HEK293 (cell line): ENCODE measurements around the gene CCDC120.

Experiments
- CTCF ChIA-PET: fragments of 350-600 bp; formaldehyde crosslinking; extraction: SDS; loops from one replicate; lab custom pipeline; 2021; ENCODE audit warnings: antibody characterized with exemption; lab: Yijun Ruan, JAX
- POLR2A ChIA-PET: fragments of 300-600 bp; formaldehyde crosslinking; extraction: SDS; loops from one replicate; lab custom pipeline; 2020; ENCODE audit warnings: antibody characterized with exemption, inconsistent platforms; lab: Yijun Ruan, JAX
- H3K27ac ChIP-seq: fragments of 200-500 bp; sonication (Bioruptor generic); 2 replicates; pipeline ENCODE4 v1.5.1; 2014; ENCODE audit warnings: low read depth, low read length, control low read depth, inconsistent platforms; ENCODE audit errors: extremely low read depth
- H3K36me3 ChIP-seq, 2 experiments: fragments of 200-500 bp in 1 of 2; sonication (Bioruptor generic) in 1 of 2; 1 replicate in 1 of 2; 2 replicates in 1 of 2; pipeline ENCODE4 v1.5.1; 2014 to 2017; ENCODE audit warnings: inconsistent platforms in 2 of 2, low read length in 2 of 2; ENCODE audit not compliant: control insufficient read depth in 2 of 2, insufficient read depth in 1 of 2
- H3K4me1 ChIP-seq: fragments of 200-500 bp; sonication (Bioruptor generic); 2 replicates; pipeline ENCODE4 v1.5.1; 2014; ENCODE audit warnings: mild to moderate bottlenecking, low read length, inconsistent platforms; ENCODE audit not compliant: control insufficient read depth, insufficient read depth
- H3K4me3 ChIP-seq: 2 replicates; pipeline ENCODE4 v1.5.1; 2011; ENCODE audit warnings: low read depth, mild to moderate bottlenecking, control low read depth, low read length, moderate library complexity
- H3K9me3 ChIP-seq: fragments of 200-500 bp; sonication (Bioruptor generic); 2 replicates; pipeline ENCODE4 v1.5.1; 2014; ENCODE audit warnings: low read depth, low read length, inconsistent platforms; ENCODE audit not compliant: control insufficient read depth, insufficient read depth
- AEBP2 ChIP-seq: fragments of 450-650 bp; formaldehyde crosslinking; IDR thresholded peaks from 2 replicates; pipeline ENCODE4 v1.5.1; 2016; ENCODE audit warnings: missing biosample characterization, missing genetic modification characterization, borderline replicate concordance
- GLI4 ChIP-seq: fragments of 450-650 bp; formaldehyde crosslinking; IDR thresholded peaks from 2 replicates; pipeline ENCODE4 v1.5.1; 2016; ENCODE audit warnings: missing biosample characterization, missing genetic modification characterization
- MYNN ChIP-seq: fragments of 450-650 bp; formaldehyde crosslinking; IDR thresholded peaks from 2 replicates; pipeline ENCODE4 v1.5.1; 2016; ENCODE audit warnings: missing biosample characterization, missing genetic modification characterization, borderline replicate concordance
- PRDM2 ChIP-seq: fragments of 450-650 bp; formaldehyde crosslinking; IDR thresholded peaks from 2 replicates; pipeline ENCODE4 v1.5.1; 2016; ENCODE audit warnings: missing biosample characterization, missing genetic modification characterization, borderline replicate concordance
- ZFHX2 ChIP-seq: fragments of 450-650 bp; formaldehyde crosslinking; conservative IDR thresholded peaks from 2 replicates; pipeline ENCODE4 v1.5.1; 2016; ENCODE audit warnings: missing biosample characterization, missing genetic modification characterization
- ZFP37 ChIP-seq: fragments of 450-650 bp; formaldehyde crosslinking; IDR thresholded peaks from 2 replicates; pipeline ENCODE4 v1.5.1; 2016; ENCODE audit warnings: missing biosample characterization, missing genetic modification characterization
- ZNF148 ChIP-seq: fragments of 450-650 bp; formaldehyde crosslinking; IDR thresholded peaks from 2 replicates; pipeline ENCODE4 v1.5.0; 2017; ENCODE audit warnings: missing biosample characterization, missing genetic modification characterization, borderline replicate concordance
- ZNF184 ChIP-seq: fragments of 450-650 bp; IDR thresholded peaks from 2 replicates; pipeline ENCODE4 v1.5.1; 2018; ENCODE audit warnings: missing biosample characterization, mild to moderate bottlenecking, missing genetic modification characterization
- ZNF26 ChIP-seq: fragments of 450-650 bp; formaldehyde crosslinking; IDR thresholded peaks from 2 replicates; pipeline ENCODE4 v1.5.1; 2016; ENCODE audit warnings: missing biosample characterization, missing genetic modification characterization
- ZNF366 ChIP-seq: fragments of 450-650 bp; formaldehyde crosslinking; conservative IDR thresholded peaks from 2 replicates; pipeline ENCODE4 v1.5.1; 2016; ENCODE audit warnings: missing biosample characterization, missing genetic modification characterization
- ZNF398 ChIP-seq: fragments of 450-650 bp; formaldehyde crosslinking; IDR thresholded peaks from 2 replicates; pipeline ENCODE4 v1.5.1; 2017; ENCODE audit warnings: missing biosample characterization, missing genetic modification characterization
- ZNF530 ChIP-seq: fragments of 450-650 bp; formaldehyde crosslinking; IDR thresholded peaks from 2 replicates; pipeline ENCODE4 v1.5.1; 2016; ENCODE audit warnings: low read depth, missing biosample characterization, missing genetic modification characterization
- ZNF571 ChIP-seq: fragments of 450-650 bp; formaldehyde crosslinking; IDR thresholded peaks from 2 replicates; pipeline ENCODE4 v1.5.0; 2017; ENCODE audit warnings: missing biosample characterization, missing genetic modification characterization

The CCDC120 gene

GRCh38 chrX:49030283-49030682, 28.5 kb upstream of the CCDC120 start:
- peaks cover 0 to 51% of the 10 kb centered on the region in 2 experiments; a peak in 2 of 3 replicates for H3K36me3 ChIP-seq
- ChIA-PET POLR2A (interaction anchor here (0.7 kb wide), 2 partner anchors 10 to 118 kb away, joined by 5 to 9 read pairs; no protein-coding TSS in a partner anchor), CTCF (no interaction called here)

More at GRCh38 chrX:49030283-49030682, 28.5 kb upstream of the CCDC120 start:
- Histone ChIP-seq H3K27ac (no peak overlapping the region), H3K9me3 (no peaks in the 10 kb centered on the region), H3K4me3 (no peak overlapping the region), H3K4me1 (no peaks in the 10 kb centered on the region)
- TF ChIP-seq ZNF398 (tag by site-specific recombination) (no peak), ZNF571 (tag by site-specific recombination) (no peak), ZNF148 (no peak), AEBP2 (no peak), ZFP37 (tag by site-specific recombination) (no peak), ZNF366 (tag by site-specific recombination) (no peak), ZNF26 (no peak), GLI4 (tag by site-specific recombination) (no peak), MYNN (tag by site-specific recombination) (no peak), ZNF530 (tag by site-specific recombination) (no peak), ZFHX2 (no peak), ZNF184 (tag by site-specific recombination) (no peak), PRDM2 (no peak)
